ENCODE measurements around the gene SIRPA. TPM values are rescaled to one million over a fixed set of nuclear protein-coding genes. Genes with fewer than 3 reads are reported as not detected.

The SIRPA gene
- 5.7 and 6.2 TPM in 2 replicates for total RNA-seq (2014; rRNA removed; shearing (Covaris generic))
- 2.7 and 4.8 TPM in 2 replicates for polyA plus RNA-seq (2014; cell fraction: nucleus; rRNA removed)

DNA sequence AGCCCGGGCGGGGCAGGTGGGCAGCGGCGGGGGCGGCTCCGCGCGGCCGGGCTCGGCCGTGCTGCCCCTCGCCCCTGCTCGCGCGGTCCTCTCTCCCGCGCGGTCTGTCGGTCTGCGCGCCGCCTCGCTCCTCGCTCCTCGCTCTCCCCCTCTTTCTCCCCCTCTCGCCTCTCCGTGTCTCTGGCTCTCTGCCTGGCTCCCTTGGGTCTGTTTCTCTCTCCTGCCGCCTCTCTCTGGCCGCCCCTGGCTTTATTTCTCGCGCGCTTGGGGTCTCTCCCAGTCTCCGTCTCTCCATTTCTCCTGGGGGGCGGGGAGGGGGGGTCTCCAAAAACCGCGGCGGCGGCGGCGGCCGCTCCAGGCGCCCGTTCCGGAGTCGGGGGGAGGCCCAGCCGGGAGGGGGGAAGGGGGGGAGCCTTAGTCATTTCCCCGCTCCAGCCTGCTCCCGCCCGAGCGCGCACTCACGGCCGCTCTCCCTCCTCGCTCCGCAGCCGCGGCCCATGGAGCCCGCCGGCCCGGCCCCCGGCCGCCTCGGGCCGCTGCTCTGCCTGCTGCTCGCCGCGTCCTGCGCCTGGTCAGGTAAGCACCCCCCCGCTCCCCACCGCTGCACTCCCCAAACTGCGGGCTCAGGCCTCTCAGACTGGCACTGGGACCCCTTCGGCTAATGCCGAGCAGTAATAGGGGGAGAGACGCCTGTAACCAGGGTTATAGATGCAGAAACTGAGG lies at the start of gene SIRPA:
Gene SIRPA (plus strand): TSS at position 457 of the 723 bp plus-strand sequence. CDS start 41 bp downstream, at position 498.
- DNase-seq (ENCODE audit: extremely low read depth, low read depth), result peak; percentile 40

DNA sequence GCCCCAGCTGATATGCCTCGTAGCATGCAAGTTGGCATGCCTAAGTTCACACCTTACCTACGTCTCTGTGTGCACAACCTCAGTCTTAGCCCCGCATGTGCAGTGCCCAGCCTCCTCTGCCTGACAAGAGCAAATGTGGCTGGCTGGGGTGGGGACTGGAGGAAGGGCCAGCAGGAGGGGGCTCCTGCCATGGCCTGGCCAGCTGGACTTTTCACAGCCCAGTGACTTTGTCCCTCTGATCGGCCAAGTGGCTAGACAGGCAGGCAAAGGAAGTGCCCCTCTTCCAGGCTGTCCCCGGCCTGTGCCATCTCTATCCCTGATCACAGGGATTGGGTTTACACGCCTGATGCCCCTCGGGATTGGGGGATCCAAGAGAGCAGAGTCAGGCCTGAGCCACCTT lies 49.5 kb upstream of the SIRPA start:
- no peak for DNase-seq (ENCODE audit: extremely low read depth, low read depth)

DNA sequence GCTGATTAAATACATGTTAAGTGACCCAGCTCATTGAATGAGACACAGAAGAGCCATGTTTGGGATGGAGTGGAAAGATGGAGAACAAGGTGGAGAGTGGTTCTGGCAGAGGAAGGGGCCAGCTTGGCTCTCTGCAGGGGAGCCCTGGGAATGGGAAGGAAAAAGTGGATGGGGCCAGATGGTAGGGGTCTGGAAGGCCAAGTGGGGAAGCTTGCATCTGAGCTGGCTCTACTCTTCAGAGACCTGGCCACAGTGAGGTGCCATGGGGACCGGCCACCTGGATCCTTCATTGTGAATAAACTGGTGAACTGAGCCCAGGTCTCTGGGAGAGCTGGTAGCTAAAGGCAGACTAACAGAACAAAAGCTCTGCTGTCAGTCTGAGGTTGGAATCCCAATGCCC lies 48.9 kb upstream of the SIRPA start:
- DNase-seq (ENCODE audit: extremely low read depth, low read depth), result no peak

DNA sequence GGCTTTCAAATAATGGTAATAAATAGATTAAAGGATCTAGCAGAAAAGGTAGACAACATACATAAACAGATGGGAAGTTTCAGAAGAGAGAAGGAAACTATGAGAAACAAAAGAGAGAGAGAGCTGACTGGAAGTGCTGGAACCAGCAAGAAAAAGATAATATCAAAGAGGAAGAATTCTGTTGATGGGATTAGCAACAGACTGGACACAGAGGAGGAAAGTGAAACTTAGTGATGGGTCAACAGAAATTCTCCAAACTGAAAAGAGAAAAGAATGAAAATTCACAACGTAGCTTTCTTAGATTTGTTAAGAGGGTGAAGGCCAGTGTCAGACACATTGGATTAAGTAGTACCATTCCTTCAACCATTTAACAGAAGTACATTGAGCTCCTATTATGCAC lies 48.3 kb upstream of the SIRPA start:
- DNase-seq (ENCODE audit: extremely low read depth, low read depth), result no peak

DNA sequence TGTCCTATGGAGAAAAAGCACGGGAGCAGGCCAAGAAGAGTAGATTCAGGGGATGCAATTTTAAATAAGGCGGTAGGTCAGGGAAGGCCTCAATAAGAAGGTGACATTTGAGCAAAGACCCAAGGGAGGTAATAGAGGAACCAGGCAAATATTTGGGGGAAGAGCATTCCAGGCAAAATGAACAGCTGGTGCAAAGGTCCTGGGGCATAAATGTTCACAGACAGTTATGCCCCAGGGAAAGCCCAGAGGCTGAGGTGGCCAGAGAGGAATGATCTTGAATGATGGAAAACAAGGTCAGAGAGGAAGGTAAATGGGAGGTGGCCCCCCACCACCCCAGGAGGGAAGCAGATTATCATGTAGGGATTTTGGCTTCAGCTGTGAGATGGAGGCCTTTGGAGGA lies 47.4 kb upstream of the SIRPA start:
- no peak for DNase-seq (ENCODE audit: extremely low read depth, low read depth)

DNA sequence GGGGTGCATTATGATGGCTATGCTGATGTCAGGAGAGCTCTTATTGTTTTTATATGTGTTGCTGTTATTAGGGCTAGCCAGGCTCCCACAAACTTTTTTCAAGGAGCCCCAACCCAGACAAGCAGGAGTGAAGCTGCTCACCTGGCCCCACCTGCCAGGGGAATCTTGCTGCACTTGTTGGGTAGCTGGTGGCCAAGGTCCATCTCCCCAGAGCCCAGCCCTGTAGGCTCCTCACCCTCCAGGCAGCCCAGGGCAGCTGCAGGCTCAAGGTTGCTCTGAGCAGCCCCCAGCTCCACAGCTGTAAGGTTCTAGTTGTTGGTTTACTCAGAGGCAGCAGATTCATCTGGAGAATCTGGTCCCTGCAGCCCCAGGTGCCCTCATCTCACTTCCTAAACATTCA lies 46.8 kb upstream of the SIRPA start:
- no peak for DNase-seq (ENCODE audit: extremely low read depth, low read depth)

DNA sequence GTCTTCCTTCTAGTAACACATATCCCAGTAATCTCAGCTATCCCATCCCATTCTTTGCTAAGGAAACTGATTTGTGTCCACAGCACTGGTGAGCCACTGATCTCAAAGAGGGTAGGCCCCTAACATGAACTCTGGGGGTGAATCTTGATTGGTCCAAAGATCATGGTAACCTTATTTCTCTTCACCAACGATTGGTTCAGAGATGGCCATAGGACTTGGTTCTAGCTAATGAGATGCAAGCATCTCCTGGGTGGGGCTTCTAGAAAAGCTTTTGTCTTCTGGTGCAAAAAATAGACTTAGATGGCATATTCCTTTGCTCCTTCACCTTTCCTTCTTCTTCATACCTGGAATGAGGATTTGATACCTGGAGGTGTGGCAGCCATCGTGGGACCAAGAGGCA lies 43.8 kb upstream of the SIRPA start:
- no peak for DNase-seq (ENCODE audit: extremely low read depth, low read depth)

DNA sequence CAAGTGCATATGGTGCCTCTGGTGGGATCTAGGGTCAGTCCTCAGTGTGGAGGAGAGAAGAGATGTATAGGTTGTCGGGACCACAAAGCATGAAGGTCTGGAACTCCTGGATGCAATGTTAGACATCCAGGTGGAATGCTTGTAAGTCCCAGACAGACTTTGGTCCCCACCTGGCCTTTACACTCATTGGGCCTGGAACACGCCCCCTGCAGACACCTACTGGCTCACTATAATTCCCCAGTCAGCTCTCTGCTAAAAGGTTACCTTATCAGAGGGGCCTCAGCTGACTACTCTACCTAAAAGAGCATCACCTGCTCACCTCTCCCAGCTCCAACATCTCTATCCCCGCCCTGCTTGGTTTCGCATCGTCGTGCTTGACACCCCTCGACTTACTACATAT lies 41.7 kb upstream of the SIRPA start:
- DNase-seq (ENCODE audit: extremely low read depth, low read depth), result no peak

DNA sequence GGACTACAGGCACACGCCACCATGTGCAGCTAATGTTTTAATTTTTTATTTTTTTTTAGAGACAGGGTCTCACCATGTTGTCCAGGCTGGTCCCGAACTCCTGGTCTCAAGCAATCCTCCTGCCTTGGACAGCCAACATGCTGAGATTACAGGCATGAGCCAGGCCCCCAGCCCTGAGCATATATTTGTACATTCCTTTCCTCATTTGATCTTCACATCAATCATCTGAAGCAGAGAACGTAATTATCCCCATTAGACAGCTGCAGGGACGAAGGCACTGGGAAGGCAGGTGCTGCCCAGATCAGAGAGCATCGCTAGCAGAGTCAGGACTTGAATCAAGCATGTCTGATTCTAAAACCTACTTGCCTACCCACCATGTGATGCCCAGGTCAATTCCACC lies 41.0 kb upstream of the SIRPA start:
- no peak for DNase-seq (ENCODE audit: extremely low read depth, low read depth)

DNA sequence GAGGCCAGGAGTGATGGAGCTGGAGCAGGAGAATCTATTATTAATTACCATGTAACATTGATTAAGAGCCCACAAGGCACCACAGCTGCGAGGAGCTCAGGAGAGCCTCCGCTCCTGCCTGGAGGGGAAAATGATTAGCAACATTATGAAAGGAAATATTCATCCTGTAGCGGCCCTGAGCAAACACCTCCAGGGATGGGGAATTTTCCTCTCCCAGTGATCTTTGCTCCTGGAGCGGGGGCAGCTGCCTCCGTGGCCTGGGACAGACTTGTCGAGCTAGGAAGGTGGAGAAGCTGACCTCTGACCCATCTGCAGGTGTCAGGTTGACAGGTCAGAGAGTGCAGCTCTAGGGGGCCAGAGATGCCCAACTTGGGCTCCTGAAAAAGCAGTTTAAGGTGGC lies 40.1 kb upstream of the SIRPA start:
- no peak for DNase-seq (ENCODE audit: extremely low read depth, low read depth)

DNA sequence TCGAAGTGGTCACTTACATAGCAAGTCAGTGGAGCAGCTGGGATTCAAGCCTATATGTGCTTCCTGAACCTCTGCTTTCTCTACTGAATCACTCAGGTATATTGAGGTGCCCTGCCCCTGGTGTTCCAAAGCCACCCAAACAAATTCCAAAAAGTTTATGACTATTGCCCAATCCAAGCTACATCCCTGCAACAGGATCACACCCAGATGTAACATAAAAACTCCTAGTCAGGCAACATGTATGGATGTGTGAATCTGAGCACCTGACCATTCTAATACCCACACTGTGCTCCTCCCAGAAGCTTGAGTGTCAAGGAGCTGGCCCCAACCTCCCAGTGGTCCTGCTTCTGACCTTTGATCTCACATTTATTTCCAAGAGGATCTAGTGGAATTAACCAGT lies 39.5 kb upstream of the SIRPA start:
- DNase-seq (ENCODE audit: extremely low read depth, low read depth), result no peak

DNA sequence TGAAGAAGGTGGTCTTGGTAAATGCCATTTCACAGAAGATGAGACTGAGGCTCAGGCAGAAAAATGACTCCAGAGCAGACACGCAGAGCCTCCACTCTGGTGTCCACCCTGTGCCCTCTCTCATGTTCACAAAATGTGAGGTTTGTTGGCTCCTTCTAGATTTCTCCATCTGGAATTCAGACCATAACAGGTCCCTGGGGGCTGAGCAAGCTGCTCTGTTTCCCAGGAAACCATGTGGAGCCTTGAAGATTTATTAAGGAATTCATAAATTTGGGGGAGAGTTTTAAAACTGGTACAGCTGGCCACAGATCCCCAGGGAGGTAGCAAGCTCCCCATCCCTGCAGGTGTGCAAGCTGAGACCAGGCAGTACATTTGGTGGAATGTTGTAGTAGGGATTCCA lies 38.8 kb upstream of the SIRPA start:
- no peak for DNase-seq (ENCODE audit: extremely low read depth, low read depth)

DNA sequence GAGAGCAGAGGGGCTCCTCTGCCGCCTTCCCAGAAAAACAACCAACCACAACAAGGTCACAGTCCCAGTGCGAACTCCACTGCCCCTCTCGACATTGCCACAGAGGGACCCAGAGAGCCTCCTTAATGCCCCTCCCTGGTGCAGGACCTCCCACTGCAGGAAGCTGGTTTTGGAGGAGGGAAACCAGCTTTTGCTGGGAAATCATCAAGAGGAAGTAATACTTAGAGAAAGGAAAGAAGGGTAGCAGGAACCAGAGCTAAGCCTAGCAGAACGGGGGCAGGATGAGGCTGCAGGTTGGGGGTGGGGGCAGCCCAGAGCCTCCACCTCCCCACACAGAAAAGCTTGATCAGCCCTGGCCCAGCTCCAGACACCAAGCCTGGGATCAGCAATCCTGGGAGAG lies 37.7 kb upstream of the SIRPA start:
- DNase-seq (ENCODE audit: extremely low read depth, low read depth), result no peak

DNA sequence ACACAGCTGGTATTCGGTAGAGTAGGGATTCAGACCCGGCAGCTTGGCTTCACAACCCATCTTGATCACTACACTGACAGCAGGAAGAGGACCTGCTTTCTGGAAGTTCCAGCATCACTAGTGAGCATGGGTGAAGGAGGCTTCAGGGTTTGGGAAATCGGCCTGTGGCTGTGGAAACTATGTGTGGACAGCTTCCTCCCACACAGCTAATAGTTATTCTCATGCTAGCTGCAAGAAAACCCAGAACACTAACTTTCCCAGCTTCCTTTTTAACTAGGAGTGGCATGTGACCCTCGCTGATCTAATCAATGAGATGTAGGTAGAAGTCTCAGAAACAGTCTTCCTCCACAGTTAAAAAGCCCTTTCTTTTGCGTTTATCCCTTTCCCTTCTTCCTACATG lies 36.3 kb upstream of the SIRPA start:
- no peak for DNase-seq (ENCODE audit: extremely low read depth, low read depth)

DNA sequence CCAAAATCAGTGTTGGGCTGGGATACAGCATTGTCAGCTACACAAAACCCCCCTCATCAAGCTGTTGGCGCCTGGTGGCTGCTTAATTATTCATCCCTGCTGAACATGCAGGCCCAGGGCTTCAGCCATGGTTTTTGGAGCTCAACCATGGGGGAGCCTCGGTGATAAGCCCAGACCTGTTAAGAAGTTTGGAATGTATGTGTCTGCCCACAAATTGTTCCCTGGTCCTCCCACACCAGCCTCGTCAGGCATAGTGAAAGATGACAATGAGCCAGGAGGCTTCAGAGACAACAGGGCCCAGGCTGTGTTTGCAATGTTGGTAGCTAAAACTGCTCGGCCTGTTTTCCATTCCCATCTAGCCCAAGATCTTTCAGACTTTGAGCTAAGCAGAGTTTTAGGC lies 34.8 kb upstream of the SIRPA start:
- DNase-seq (ENCODE audit: extremely low read depth, low read depth), result no peak

DNA sequence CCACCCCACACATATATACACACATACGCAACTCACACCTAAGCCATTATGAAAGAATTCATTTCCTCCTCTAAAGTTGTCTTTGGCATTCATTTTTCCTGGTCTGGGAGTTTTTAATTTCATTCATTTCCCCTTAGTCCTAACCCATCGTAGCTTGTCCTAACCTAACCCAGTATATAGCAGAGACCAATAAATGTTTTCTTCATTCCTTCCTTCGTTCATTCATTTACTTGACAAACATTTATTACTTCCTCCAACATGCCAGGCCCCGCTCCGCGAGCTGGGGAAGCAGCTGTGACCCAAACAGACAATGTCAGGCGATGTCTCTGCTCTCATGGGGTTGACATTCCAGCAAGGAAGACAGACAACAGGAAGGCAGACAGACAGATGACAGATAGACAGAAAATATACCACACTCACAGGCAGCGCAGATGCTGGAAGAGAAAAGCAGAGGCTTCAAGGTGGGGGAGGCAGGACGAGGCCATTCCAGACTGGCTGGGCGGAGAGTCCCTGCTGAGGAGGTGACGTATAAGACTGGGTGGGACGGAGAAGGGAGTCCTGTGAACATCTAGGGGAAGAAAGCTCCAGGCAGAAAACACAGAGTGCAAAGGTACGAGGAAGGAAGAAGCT lies 33.7 kb upstream of the SIRPA start:
- DNase-seq (ENCODE audit: extremely low read depth, low read depth), result no peak

DNA sequence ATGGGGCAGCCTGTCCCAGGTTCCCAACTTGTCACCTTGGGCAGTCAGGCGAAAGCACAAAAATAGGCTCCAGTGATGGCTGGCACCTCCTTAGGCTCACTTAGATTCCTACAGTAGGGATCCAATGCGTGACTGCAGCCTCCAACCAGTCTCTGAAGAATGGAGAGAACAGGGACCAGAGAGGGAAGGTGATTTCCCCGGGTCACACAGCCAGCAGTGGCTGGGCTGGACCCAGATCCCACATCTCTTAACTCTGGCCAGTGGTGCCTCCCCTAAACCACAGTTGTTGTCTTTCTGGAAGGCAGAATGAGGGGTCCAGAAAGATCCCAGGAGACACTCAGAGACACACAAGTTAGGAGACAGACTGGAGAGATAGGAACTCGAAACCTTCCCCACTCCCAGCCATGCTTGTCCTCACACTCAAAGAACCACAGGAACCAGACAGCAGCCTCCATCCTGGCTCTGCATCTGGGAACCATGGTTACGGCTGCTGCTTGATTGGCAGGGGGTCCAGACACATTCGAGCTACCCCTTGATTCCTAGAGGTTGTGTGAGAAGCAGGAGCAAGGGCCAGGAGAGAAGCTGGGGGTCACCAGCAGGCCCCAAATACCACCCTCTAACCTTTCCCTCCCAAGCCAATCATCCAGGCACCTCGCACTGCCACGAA lies 33.1 kb upstream of the SIRPA start:
- no peak for DNase-seq (ENCODE audit: extremely low read depth, low read depth)

DNA sequence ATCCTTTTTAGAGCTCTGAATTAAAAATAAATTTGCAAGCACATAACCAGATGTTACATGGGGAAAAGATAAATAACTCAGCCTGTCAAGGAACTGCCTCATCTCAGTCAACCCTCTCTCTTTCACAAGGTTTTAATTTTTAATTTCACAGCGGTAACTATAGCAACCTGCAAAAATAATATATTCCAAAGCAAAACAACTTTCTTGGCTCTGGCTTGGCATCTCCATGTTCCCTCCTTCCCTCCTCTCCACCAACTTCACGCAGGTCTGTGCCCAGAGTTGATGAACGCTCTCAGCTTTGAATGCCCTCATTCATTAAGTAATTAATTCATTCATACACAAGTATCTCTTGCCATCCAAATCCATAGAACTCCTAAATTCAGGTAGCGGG lies 32.5 kb upstream of the SIRPA start:
- no peak for DNase-seq (ENCODE audit: extremely low read depth, low read depth)

DNA sequence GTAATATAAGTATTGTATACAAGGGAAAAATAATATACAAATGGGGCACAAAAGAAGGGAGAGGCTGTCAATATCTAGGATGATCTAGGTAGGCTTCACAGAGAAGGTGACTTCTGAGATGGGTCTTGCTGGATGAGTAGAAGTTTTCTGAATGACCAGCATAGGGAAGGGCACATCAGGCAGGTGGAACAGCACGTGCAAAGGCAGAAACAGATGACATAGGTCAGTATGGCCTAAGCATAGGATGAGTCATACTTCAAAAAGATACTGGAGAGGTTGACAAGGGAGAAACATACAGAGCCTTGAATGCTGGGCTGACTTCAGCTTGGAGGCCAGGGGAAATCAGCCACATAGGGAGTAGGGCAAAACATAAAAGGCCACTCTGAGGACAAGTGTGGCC lies 31.9 kb upstream of the SIRPA start:
- DNase-seq (ENCODE audit: extremely low read depth, low read depth), result no peak

DNA sequence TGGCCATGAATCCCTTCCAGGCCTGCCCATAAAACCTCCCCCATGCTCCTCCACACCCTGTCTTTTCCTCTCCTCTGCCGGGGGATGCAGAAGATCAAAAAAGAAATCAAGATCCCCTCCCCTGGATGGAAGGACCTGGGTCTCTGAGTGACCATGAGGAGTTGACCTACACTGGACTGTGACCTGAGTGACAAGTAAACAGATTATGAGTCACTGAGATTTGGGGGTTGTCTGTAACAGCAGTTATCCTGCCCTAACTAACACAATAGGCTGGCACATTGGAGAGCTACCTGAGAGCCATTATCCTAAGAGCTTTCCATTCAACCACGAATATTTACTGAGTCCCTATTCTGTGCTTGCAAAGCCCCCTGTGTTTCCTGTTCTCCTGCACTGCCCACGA lies 28.4 kb upstream of the SIRPA start:
- DNase-seq (ENCODE audit: extremely low read depth, low read depth), result no peak

DNA sequence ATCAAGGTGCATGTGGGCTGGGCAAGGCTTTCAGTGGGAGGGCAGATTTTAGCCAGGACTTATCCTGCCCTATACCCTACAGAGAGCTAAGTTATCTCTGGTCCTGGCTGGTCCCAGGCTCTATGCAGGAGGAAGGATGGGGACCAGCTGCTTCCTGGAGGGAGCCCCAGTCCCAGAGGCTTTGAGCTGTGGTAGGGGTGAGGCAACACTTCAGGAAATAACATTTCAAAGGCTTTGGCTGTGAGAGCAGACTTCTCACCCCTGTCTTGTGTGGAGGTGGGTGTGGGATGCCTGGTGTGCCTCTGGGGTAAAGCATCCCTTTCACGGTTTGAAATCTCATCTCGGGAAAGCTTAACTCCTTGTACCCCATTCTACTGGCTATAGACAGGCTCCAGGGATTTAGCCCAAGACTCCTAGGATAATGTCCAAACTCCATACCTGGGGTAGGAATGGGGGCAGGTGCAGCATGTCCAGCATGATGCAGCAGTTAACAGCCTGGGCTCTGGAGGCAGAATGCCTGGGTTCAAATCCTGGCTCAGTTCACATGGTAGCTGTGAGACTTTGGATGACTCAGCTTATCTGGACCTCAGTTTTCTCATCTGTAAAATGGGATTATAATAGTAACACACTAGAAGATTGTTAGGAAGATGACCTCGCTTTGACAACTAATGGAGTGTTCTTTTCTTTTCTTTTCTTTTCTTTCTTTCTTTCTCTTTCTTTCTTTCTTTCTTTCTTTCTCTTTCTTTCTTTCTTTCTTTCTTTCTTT lies 27.5 kb upstream of the SIRPA start:
- DNase-seq (ENCODE audit: extremely low read depth, low read depth), result no peak

Data from NCI-H460 (cell line).